GM12874 (cell line): ENCODE data around the gene RAB21.

Experiments
- TF ChIP-seq, protein P1 (sequence below): IDR thresholded peaks from 2 replicates; pipeline ENCODE4 v1.5.1; 2011; ENCODE audit warnings: low read depth, mild to moderate bottlenecking, control low read depth, low read length, moderate library complexity; ENCODE audit not compliant: insufficient read depth

The RAB21 gene

DNA sequence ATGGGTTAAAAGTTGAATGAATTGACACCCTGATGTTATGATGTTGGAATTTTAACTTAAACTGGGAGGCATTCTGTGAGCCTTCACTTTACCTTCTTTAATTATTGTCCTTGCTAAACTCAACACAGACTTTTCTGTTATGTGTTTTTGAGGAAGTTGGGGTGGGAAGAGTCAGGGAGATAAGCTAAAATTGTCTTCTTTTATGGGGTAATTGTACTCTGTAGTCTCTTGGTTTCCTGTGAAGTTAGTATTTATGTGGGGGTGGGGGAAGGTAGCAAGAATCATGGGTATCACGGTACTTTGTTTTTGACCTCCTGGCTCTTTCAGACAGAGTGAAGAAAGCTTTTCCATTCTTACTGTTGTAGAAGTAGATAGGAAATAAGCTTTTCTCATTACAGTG is 32.9 kb downstream of the RAB21 start:
- TF ChIP-seq, protein P1, sequence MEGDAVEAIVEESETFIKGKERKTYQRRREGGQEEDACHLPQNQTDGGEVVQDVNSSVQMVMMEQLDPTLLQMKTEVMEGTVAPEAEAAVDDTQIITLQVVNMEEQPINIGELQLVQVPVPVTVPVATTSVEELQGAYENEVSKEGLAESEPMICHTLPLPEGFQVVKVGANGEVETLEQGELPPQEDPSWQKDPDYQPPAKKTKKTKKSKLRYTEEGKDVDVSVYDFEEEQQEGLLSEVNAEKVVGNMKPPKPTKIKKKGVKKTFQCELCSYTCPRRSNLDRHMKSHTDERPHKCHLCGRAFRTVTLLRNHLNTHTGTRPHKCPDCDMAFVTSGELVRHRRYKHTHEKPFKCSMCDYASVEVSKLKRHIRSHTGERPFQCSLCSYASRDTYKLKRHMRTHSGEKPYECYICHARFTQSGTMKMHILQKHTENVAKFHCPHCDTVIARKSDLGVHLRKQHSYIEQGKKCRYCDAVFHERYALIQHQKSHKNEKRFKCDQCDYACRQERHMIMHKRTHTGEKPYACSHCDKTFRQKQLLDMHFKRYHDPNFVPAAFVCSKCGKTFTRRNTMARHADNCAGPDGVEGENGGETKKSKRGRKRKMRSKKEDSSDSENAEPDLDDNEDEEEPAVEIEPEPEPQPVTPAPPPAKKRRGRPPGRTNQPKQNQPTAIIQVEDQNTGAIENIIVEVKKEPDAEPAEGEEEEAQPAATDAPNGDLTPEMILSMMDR: no peak

DNA sequence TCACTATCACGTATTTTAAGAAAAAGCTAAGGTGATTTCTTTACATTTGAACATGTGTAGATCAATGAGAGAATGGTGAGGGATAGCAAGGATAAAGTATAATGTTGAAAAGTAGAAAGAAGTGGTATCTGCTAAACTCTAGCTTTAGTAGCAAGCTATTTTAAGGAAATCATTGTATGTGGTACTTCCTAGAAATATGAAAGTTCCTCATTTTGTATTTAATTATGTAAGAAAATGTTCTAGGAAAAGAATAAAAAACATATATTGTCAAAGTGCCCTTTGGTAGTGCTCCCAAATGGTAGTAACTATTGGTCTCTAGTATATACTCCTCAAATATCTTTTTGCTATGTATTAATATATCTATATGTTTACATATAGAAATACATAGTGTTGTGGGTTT is 35.7 kb downstream of the RAB21 start:
- TF ChIP-seq, protein P1: no peak

DNA sequence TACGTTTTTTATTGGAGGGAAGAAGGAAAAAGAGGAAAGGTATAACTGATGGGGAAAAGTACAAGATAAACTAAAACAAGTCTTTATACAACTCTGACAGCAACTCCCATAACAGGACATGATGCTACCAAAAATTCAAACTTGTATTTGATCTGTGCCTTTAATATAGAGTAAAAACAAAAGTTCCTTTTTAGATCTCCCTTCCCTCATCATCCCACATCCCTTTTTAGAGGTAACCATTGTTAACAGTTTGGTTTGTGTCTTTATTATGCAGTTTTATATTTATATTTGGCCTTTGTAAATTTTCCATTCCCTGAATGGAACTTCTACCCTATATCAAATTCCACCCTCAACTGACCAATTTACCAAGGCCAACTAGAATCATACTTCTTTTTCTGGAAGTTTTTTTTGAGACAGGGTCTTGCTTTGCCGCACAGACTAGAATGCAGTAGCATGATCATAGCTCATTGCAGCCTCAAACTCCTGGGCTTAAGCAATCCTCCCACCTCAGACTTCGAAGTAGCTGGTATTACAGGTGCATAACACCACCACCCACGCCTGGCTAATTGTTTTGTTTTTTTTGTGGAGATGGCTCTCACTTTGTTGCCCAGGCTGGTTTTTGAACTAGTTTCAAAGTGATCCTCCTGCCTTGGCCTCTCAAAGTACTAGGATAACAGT is 36.9 kb downstream of the RAB21 start:
- TF ChIP-seq, protein P1: no peak

DNA sequence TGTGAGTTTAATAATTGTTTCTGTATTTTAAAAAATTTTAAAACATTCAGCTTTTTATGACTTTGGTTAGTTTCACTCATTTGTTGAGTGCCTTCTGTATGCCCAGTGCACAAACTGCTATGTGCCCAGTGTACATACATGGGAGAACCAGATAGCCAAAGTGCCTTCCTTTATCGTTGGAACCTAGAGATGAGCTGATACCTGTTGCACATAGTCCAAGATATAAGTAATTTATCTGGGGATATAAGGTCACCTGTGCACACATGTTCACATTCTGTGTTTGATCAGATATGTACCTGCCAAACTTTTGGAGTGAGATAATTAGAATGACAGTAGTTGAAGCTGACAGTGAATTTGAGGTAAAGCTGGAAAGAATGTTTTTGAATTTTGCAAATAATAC is 37.9 kb downstream of the RAB21 start:
- TF ChIP-seq, protein P1: no peak

DNA sequence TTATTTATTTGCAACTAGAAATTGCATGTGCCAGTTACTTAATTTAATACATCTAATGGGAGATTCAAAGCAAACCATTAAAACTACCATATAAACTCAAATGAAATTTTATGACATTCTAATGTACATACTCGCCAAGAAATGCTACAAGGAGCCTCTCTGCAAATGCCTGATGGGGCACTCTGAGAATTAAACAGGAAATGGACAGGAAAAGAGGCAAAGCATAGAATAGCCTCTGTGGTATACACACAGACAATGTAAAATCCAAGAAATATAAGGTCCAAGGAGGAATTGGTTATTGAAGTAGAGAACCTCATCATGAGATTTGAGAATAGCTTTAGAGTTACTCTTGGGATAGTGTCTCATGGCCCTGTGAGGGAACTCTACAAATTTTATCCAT is 41.2 kb downstream of the RAB21 start:
- TF ChIP-seq, protein P1: no peak

DNA sequence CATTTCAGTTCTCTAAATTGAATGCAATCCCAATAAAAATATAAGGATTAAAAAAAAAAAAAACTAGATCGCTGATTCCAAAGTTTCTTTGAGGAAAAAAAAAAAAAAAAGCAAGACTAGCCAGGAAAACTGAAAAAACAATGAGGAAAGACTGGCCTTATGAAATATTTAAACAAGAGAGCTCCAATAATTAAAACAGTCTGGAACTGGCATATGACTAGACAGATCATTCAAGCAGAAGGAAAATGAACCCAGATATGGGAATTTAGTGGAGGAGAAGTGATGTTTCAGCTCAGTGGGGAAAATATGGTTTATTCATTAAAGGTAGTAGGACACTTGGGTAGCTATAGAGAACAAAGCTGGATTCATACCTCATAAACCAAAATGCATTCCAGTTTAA is 42.9 kb downstream of the RAB21 start:
- TF ChIP-seq, protein P1: no peak

DNA sequence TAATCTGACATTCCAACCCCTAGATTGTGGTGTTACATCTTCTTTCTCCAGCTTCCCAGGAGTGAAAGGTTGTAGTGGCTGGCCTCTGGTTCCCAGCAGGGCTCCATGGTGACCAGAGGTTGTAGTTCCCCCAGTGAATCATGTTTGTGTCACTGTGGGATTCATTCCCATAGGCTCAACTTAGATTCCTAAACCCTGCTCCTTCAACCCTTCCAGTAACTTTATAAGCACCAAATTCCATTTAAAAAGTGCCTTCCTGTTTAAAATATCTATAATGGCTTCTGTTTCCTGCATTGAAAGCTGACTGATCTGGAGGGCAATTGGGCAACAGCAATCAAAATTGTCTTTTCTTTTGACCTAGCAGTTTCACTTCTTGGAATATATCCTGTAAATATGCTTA is 44.4 kb downstream of the RAB21 start:
- TF ChIP-seq, protein P1: no peak
